HepG2 (cell line): ENCODE results near the gene PFKM. TPM values are rescaled to one million over a fixed set of nuclear protein-coding genes. Genes with fewer than 3 reads are reported as not detected.
"Not testable (repeated sequence)": the region's sequence is repeated elsewhere in the genome, so short reads cannot be mapped to it uniquely, and the experiment has no call there.

Source experiments
- ATAC-seq: fragments of 200-7000 bp; cut with Tn5 transposase; 3 replicates; pipeline ENCODE4 v1.9.1; 2020; ENCODE audit warnings: mild to moderate bottlenecking, moderate library complexity
- BruUV-seq: library from RNA; stranded (reverse); fragments of 400-500 nt; replicated peaks from 2 replicates; lab custom pipeline; 2021; lab: Mats Ljungman, UMichigan
- CTCF ChIA-PET: fragments of 300-600 bp; formaldehyde crosslinking; extraction: SDS; loops from one replicate; lab custom pipeline; 2021; ENCODE audit warnings: low total read pairs, inconsistent platforms, low intra/inter-chr PET ratio; lab: Yijun Ruan, JAX
- POLR2A ChIA-PET: fragments of 350-600 bp; sonication (Branson Sonifier 250); formaldehyde crosslinking; loops from one replicate; lab custom pipeline; 2020; ENCODE audit warnings: antibody characterized with exemption, inconsistent platforms; lab: Yijun Ruan, JAX
- DNase-seq: peaks from one replicate; pipeline ENCODE4 v3.0.0-alpha.2; 2015; ENCODE audit warnings: low spot score
- FAIRE-seq: peaks from 3 replicates; lab custom pipeline; 2011; peaks lifted over from hg19 to GRCh38; lab: Jason Lieb, UNC
- H2AFZ ChIP-seq: one replicate; pipeline ENCODE4 v1.6.1; 2011; ENCODE audit warnings: low read length, inconsistent platforms
- H3K27ac ChIP-seq: fragments of 300-600 bp; 3 replicates; pipeline ENCODE4 v1.8.0; 2011; ENCODE audit warnings: mixed run types, mild to moderate bottlenecking, mixed read lengths, low read length, inconsistent platforms; ENCODE audit not compliant: insufficient read depth; ENCODE audit errors: extremely low read length
- H3K27me3 ChIP-seq, 2 experiments: fragments of 200-600 bp in 1 of 2; 2 replicates in 1 of 2; 3 replicates in 1 of 2; pipeline versions ENCODE4 v1.6.0 to v1.8.0; 2011; ENCODE audit warnings: low read length in 2 of 2, mild to moderate bottlenecking in 2 of 2, moderate library complexity in 2 of 2, inconsistent platforms in 1 of 2; ENCODE audit not compliant: insufficient read depth in 2 of 2, control insufficient read depth in 1 of 2
- H3K36me3 ChIP-seq, 2 experiments: fragments of 200-600 bp in 1 of 2; replicated peaks in 1 of 2; 2 replicates in 1 of 2; 3 replicates in 1 of 2; pipeline versions ENCODE4 v1.5.1 to v1.8.0; 2011; ENCODE audit warnings: low read length in 2 of 2, inconsistent platforms in 1 of 2; ENCODE audit not compliant: insufficient read depth in 2 of 2, control insufficient read depth in 1 of 2
- H3K4me1 ChIP-seq: 2 replicates; pipeline ENCODE4 v1.5.1; 2012; ENCODE audit warnings: low read length, inconsistent platforms; ENCODE audit not compliant: insufficient read depth
- H3K4me2 ChIP-seq: 2 replicates; pipeline ENCODE4 v1.6.0; 2011; ENCODE audit warnings: low read depth, low read length, inconsistent platforms
- H3K4me3 ChIP-seq, 3 experiments: fragments of 200-600 bp in 1 of 3; sonication (generic), shearing (Covaris generic) in 1 of 3; replicated peaks in 1 of 3; 2 replicates each; pipeline ENCODE4 v1.5.1; 2011 to 2016; ENCODE audit warnings: low read length in 3 of 3, inconsistent platforms in 2 of 3, low read depth in 2 of 3, mild to moderate bottlenecking in 2 of 3, control low read depth in 1 of 3, mixed read lengths in 1 of 3; ENCODE audit not compliant: insufficient read depth in 1 of 3
- H3K79me2 ChIP-seq: one replicate; pipeline ENCODE4 v1.6.1; 2011; ENCODE audit warnings: low read length, inconsistent platforms; ENCODE audit not compliant: insufficient read depth
- H3K9ac ChIP-seq: 2 replicates; pipeline ENCODE4 v1.6.0; 2011; ENCODE audit warnings: mild to moderate bottlenecking, low read depth, low read length, inconsistent platforms; ENCODE audit not compliant: insufficient read depth
- H3K9me3 ChIP-seq: 2 replicates; pipeline ENCODE4 v1.5.1; 2012; ENCODE audit warnings: mild to moderate bottlenecking, low read length
- H4K20me1 ChIP-seq: 2 replicates; pipeline ENCODE4 v1.6.0; 2011; ENCODE audit warnings: inconsistent platforms, mild to moderate bottlenecking, low read length, moderate library complexity; ENCODE audit not compliant: insufficient read depth
- WIZ ChIP-seq: sonication (generic); formaldehyde crosslinking; IDR thresholded peaks from 2 replicates; pipeline ENCODE4 v1.5.1; 2020; ENCODE audit warnings: mild to moderate bottlenecking, missing genetic modification reagents
- ZNF788 ChIP-seq: sonication (generic); formaldehyde crosslinking; IDR thresholded peaks from 2 replicates; pipeline ENCODE4 v1.5.0; 2020; ENCODE audit warnings: mild to moderate bottlenecking, missing genetic modification reagents, borderline replicate concordance
- WGBS: methylation state at CpG from one replicate; pipeline ENCODE4 v1.1.6; 2017; ENCODE audit warnings: low lambda C conversion rate; 5-methylcytosine and 5-hydroxymethylcytosine counted together
- in situ Hi-C: cut with HindIII; loops from 2 replicates; pipeline ENCODE4 v1.10.0; 2017; ENCODE audit warnings: low pct_unique_long_range_greater_than_20kb; ENCODE audit not compliant: extremely low pct_ligation_motif_present
- intact Hi-C: fragments of 100-400 bp; cut with micrococcal nuclease; formaldehyde crosslinking; loops from one replicate; pipeline ENCODE4 v1.10.0; 2022; ENCODE audit not compliant: unreplicated experiment
- polyA plus RNA-seq, 8 experiments: library from polyadenylated mRNA; depleted of rRNA in 3 of 8; stranded (reverse) in 7 of 8; unstranded in 1 of 8; fragments of >200 nt; fragmentation: Illumina TruSeq in 4 of 8; extraction: Trizol in 4 of 8; gene quantifications; 2 replicates each; pipeline versions ENCODE4 v1.2.1 to v1.2.3, GENCODE V29; 2011 to 2016; ENCODE audit warnings: low read depth in 4 of 8, missing spikeins in 1 of 8, mixed read lengths in 1 of 8; ENCODE audit not compliant: insufficient read depth in 1 of 8
- total RNA-seq, 5 experiments: library from RNA; depleted of rRNA; stranded (reverse); fragments of >200 nt; fragmentation: Illumina TruSeq; extraction: Trizol; gene quantifications; 2 replicates each; pipeline ENCODE4 v1.2.3, GENCODE V29; 2016; ENCODE audit warnings: low read depth in 1 of 5
- TF ChIP-seq, protein P1 (sequence below): sonication (generic); formaldehyde crosslinking; IDR thresholded peaks from 2 replicates; pipeline ENCODE4 v1.8.0; 2022; ENCODE audit warnings: mild to moderate bottlenecking, missing genetic modification reagents; ENCODE audit not compliant: insufficient replicate concordance

Gene PFKM
- total and polyA plus RNA-seq, 2 of the 13 experiments (the other 11 are each of a cell fraction or from before 2014, with no cell fraction given), result 1.9 to 2.4 TPM

GRCh38 chr12:48155786-48156185, 36.6 kb downstream of the PFKM start:
- POLR2A ChIA-PET, H2AFZ ChIP-seq, intact Hi-C loops, H3K79me2 ChIP-seq, H3K4me3 ChIP-seq, in situ Hi-C loops, H3K36me3 ChIP-seq, H3K9ac ChIP-seq, H3K27me3 ChIP-seq, BruUV-seq, H3K9me3 ChIP-seq, H3K27ac ChIP-seq, H3K4me2 ChIP-seq, FAIRE-seq, ATAC-seq, H4K20me1 ChIP-seq, CTCF ChIA-PET, DNase-seq: not testable (repeated sequence)
- 97% methylated on average over 5 of the region's 5 CpGs for WGBS
- H3K4me1 ChIP-seq, result peaks cover 13% of the 10 kb centered on the region

DNA sequence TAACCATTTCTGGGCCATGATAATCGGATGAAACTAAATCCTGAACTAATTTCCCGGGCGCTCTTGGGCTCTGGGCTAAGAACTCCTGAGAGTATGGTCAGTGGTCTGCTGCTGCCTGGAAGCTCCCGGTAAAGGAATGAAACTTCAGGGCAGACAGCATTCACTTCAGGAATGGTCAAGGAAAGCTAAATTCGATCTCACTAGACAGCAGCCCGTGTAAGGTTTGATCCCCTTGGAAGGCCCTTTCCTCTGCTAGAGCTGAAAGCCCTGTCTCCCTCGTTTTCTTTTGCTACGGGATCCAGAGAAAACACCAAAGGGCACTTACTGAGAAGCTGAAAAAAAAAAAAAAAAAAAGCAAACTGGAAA, 37.5 kb downstream of the PFKM start:
- BruUV-seq, result no TSS peak
- in situ Hi-C loops, result no loop called here
- DNase-seq, result no peak
- H2AFZ ChIP-seq, result peak overlapping the region; percentile 82
- no peaks in the 10 kb centered on the region; a peak in 2 of 5 replicates for H3K36me3 ChIP-seq
- H3K79me2 ChIP-seq, result peaks cover 6% of the 10 kb centered on the region
- WGBS, result 10% methylated on average over 7 of the region's 8 CpGs
- H3K4me2 ChIP-seq, result peak overlapping the region; percentile 88
- ChIA-PET POLR2A (interaction anchor here (1.0 to 2.6 kb wide), 5 partner anchors 11 to 133 kb away, joined by 4 to 37 read pairs (median 5); partner anchors contain the start of gene SENP1), CTCF (no interaction called here)
- H3K27me3 ChIP-seq, result no peaks in the 10 kb centered on the region
- FAIRE-seq, result no peak
- H3K9me3 ChIP-seq, result no peaks in the 10 kb centered on the region
- TF ChIP-seq WIZ (no peak), ZNF788 (0 out of 2 replicates have a peak, but pooled peaks have one; percentile 6)
- TF ChIP-seq, protein P1, sequence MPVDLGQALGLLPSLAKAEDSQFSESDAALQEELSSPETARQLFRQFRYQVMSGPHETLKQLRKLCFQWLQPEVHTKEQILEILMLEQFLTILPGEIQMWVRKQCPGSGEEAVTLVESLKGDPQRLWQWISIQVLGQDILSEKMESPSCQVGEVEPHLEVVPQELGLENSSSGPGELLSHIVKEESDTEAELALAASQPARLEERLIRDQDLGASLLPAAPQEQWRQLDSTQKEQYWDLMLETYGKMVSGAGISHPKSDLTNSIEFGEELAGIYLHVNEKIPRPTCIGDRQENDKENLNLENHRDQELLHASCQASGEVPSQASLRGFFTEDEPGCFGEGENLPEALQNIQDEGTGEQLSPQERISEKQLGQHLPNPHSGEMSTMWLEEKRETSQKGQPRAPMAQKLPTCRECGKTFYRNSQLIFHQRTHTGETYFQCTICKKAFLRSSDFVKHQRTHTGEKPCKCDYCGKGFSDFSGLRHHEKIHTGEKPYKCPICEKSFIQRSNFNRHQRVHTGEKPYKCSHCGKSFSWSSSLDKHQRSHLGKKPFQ (CRISPR knock-in tag), result peak; percentile 13
- TF ChIP-seq, all 625 proteins: peak for 2
- ATAC-seq, result peak; percentile 12; the same call in 2 of the 3 replicates
- Histone ChIP-seq H4K20me1 (no peaks in the 10 kb centered on the region), H3K4me1 (peaks cover 13% of the 10 kb centered on the region), H3K4me3 (peak overlapping the region; percentile 85 to 99 (median 89)), H3K27ac (peak overlapping the region; percentile 67), H3K9ac (peak overlapping the region; percentile 76)
- intact Hi-C loops, result loop anchor here (1.0 kb wide), 1 partner anchor 51 kb away; no protein-coding TSS in a partner anchor
